WTC11 (cell line): ENCODE measurements around the gene NLRP8. TPM values are rescaled to one million over a fixed set of nuclear protein-coding genes. Genes with fewer than 3 reads are reported as not detected.

ENCODE experiments used
- ATAC-seq: fragments of 200-7000 bp; cut with Tn5 transposase; 2 replicates; pipeline ENCODE4 v1.10.0; 2021; ENCODE audit warnings: mild to moderate bottlenecking, moderate library complexity
- Bru-seq: library from RNA; stranded (reverse); fragments of 400-500 nt; gene quantifications from one replicate; lab custom pipeline; 2021; lab: Mats Ljungman, UMichigan
- CTCF ChIA-PET: fragments of 300-600 bp; sonication (Branson Sonifier 250); formaldehyde crosslinking; loops from one replicate; lab custom pipeline; 2021; ENCODE audit warnings: antibody characterized with exemption; lab: Charles Lee
- POLR2A ChIA-PET: fragments of 350-600 bp; sonication (Branson Sonifier 250); formaldehyde crosslinking; loops from one replicate; lab custom pipeline; 2021; ENCODE audit warnings: antibody characterized with exemption; lab: Charles Lee
- DNase-seq: peaks from one replicate; pipeline ENCODE4 v3.0.0; 2021; ENCODE audit warnings: low spot score
- H3K27ac Mint-ChIP-seq: 2 replicates; pipeline ENCODE4 v1.8.0; 2021; ENCODE audit warnings: mixed read lengths
- H3K27me3 Mint-ChIP-seq: 2 replicates; pipeline ENCODE4 v1.8.0; 2021; ENCODE audit warnings: low read depth, mild to moderate bottlenecking, moderate library complexity, mixed read lengths
- H3K36me3 Mint-ChIP-seq: 2 replicates; pipeline ENCODE4 v1.8.0; 2021; ENCODE audit warnings: mixed read lengths
- H3K4me1 Mint-ChIP-seq: 2 replicates; pipeline ENCODE4 v1.8.0; 2022; ENCODE audit warnings: mixed read lengths
- H3K4me3 Mint-ChIP-seq: 2 replicates; pipeline ENCODE4 v1.8.0; 2021; ENCODE audit warnings: mild to moderate bottlenecking, moderate library complexity, mixed read lengths
- H3K9me3 Mint-ChIP-seq: 2 replicates; pipeline ENCODE4 v1.8.0; 2021; ENCODE audit warnings: mixed read lengths
- GRHL2 ChIP-seq: fragments of 250-450 bp; sonication (Bioruptor Pico); IDR thresholded peaks from 2 replicates; pipeline ENCODE4 v1.8.0; 2022; ENCODE audit warnings: mild to moderate bottlenecking, moderate library complexity; ENCODE audit not compliant: insufficient replicate concordance, severe bottlenecking
- GTF2I ChIP-seq: fragments of 250-450 bp; sonication (Bioruptor Pico); conservative IDR thresholded peaks from 2 replicates; pipeline ENCODE4 v1.4.0; 2021; ENCODE audit warnings: mild to moderate bottlenecking
- PRRX2 ChIP-seq: fragments of 250-450 bp; sonication (Bioruptor Pico); IDR thresholded peaks from 2 replicates; pipeline ENCODE4 v1.8.0; 2021; ENCODE audit warnings: mild to moderate bottlenecking
- TEAD4 ChIP-seq: sonication (generic); formaldehyde crosslinking; IDR thresholded peaks from 2 replicates; pipeline ENCODE4 v1.8.0; 2022; ENCODE audit warnings: mild to moderate bottlenecking, missing genetic modification reagents
- ZNF138 ChIP-seq: sonication (generic); formaldehyde crosslinking; conservative IDR thresholded peaks from 2 replicates; pipeline ENCODE4 v1.8.1; 2022; ENCODE audit warnings: mild to moderate bottlenecking, moderate library complexity, missing genetic modification reagents
- ZNF317 ChIP-seq: sonication (generic); formaldehyde crosslinking; IDR thresholded peaks from 2 replicates; pipeline ENCODE4 v1.8.1; 2023; ENCODE audit warnings: low read depth, mild to moderate bottlenecking, moderate library complexity, missing genetic modification reagents, borderline replicate concordance
- ZNF423 ChIP-seq: fragments of 250-450 bp; sonication (Bioruptor Pico); IDR thresholded peaks from 2 replicates; pipeline ENCODE4 v2.1.2; 2022; ENCODE audit warnings: mild to moderate bottlenecking, moderate library complexity
- long read RNA-seq, 3 experiments: library from RNA in 1 of 3; library from capped mRNA in 1 of 3; library from polyadenylated mRNA in 1 of 3; unstranded in 2 of 3; stranded (forward) in 1 of 3; transcript quantifications; one replicate each; pipeline ENCODE4 v2.0.0, GENCODE V29; 2021
- total RNA-seq: library from RNA; stranded (reverse); gene quantifications from 3 replicates; pipeline ENCODE4 v1.2.3, GENCODE V29; 2021
- TF ChIP-seq, protein P1 (sequence below): sonication (generic); formaldehyde crosslinking; IDR thresholded peaks from 2 replicates; pipeline ENCODE4 v1.8.0; 2022; ENCODE audit warnings: mild to moderate bottlenecking, missing genetic modification reagents
- TF ChIP-seq, protein P2 (sequence below): fragments of 250-450 bp; sonication (Bioruptor Pico); IDR thresholded peaks from 2 replicates; pipeline ENCODE4 v1.8.0; 2021; ENCODE audit warnings: mild to moderate bottlenecking
- TF ChIP-seq, protein P3 (sequence below): sonication (generic); formaldehyde crosslinking; IDR thresholded peaks from 2 replicates; pipeline ENCODE4 v1.8.0; 2022; ENCODE audit warnings: missing genetic modification reagents
- TF ChIP-seq, protein P4 (sequence below): fragments of 250-450 bp; sonication (Bioruptor Pico); IDR thresholded peaks from 2 replicates; pipeline ENCODE4 v1.9.0; 2021; ENCODE audit warnings: mild to moderate bottlenecking
- TF ChIP-seq, protein P5 (sequence below): fragments of 200-600 bp; IDR thresholded peaks from 2 replicates; pipeline ENCODE4 v1.8.0; 2022; ENCODE audit warnings: antibody characterized with exemption
- TF ChIP-seq, protein P6 (sequence below): sonication (generic); formaldehyde crosslinking; IDR thresholded peaks from 2 replicates; pipeline ENCODE4 v1.8.0; 2023; ENCODE audit warnings: missing genetic modification reagents, mild to moderate bottlenecking, borderline replicate concordance
- TF ChIP-seq, protein P7 (sequence below): sonication (generic); formaldehyde crosslinking; IDR thresholded peaks from 2 replicates; pipeline ENCODE4 v1.8.0; 2022; ENCODE audit warnings: mild to moderate bottlenecking, missing genetic modification reagents

The NLRP8 gene
- total RNA-seq (not detected in 3 replicates), Bru-seq, nascent RNA (not detected)
- long read RNA-seq, experiment 1: 0 reads
- long read RNA-seq, experiment 2: 0 reads
- long read RNA-seq, experiment 3: 0 reads

DNA sequence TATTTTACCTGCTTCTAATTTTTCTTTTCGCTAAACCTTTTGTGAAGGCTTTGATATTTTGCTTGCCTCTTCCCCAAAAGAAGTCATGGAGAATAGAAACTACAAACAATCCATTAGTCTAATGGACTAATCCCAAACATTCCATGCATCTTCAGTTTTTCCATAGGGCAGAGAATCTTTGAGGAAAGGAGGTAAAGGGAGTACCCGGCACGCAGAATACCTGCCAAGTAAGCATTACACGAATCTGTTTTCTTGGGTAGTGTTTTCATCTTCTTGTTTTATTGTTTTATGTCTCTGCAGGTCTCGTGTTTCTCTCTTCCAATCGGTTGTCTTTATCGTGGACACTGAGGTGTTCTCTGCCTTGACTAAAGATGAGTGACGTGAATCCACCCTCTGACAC, at the start of gene NLRP8:
TSS of gene NLRP8 (plus strand) at position 301 of the 400 bp plus-strand sequence.
- TF ChIP-seq, protein P1, sequence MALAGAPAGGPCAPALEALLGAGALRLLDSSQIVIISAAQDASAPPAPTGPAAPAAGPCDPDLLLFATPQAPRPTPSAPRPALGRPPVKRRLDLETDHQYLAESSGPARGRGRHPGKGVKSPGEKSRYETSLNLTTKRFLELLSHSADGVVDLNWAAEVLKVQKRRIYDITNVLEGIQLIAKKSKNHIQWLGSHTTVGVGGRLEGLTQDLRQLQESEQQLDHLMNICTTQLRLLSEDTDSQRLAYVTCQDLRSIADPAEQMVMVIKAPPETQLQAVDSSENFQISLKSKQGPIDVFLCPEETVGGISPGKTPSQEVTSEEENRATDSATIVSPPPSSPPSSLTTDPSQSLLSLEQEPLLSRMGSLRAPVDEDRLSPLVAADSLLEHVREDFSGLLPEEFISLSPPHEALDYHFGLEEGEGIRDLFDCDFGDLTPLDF (CRISPR knock-in tag): no peak
- TF ChIP-seq ZNF317 (no peak), GRHL2 (CRISPR knock-in tag) (no peak)
- TF ChIP-seq, protein P2, sequence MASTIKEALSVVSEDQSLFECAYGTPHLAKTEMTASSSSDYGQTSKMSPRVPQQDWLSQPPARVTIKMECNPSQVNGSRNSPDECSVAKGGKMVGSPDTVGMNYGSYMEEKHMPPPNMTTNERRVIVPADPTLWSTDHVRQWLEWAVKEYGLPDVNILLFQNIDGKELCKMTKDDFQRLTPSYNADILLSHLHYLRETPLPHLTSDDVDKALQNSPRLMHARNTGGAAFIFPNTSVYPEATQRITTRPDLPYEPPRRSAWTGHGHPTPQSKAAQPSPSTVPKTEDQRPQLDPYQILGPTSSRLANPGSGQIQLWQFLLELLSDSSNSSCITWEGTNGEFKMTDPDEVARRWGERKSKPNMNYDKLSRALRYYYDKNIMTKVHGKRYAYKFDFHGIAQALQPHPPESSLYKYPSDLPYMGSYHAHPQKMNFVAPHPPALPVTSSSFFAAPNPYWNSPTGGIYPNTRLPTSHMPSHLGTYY (CRISPR knock-in tag): no peak
- TF ChIP-seq, protein P3, sequence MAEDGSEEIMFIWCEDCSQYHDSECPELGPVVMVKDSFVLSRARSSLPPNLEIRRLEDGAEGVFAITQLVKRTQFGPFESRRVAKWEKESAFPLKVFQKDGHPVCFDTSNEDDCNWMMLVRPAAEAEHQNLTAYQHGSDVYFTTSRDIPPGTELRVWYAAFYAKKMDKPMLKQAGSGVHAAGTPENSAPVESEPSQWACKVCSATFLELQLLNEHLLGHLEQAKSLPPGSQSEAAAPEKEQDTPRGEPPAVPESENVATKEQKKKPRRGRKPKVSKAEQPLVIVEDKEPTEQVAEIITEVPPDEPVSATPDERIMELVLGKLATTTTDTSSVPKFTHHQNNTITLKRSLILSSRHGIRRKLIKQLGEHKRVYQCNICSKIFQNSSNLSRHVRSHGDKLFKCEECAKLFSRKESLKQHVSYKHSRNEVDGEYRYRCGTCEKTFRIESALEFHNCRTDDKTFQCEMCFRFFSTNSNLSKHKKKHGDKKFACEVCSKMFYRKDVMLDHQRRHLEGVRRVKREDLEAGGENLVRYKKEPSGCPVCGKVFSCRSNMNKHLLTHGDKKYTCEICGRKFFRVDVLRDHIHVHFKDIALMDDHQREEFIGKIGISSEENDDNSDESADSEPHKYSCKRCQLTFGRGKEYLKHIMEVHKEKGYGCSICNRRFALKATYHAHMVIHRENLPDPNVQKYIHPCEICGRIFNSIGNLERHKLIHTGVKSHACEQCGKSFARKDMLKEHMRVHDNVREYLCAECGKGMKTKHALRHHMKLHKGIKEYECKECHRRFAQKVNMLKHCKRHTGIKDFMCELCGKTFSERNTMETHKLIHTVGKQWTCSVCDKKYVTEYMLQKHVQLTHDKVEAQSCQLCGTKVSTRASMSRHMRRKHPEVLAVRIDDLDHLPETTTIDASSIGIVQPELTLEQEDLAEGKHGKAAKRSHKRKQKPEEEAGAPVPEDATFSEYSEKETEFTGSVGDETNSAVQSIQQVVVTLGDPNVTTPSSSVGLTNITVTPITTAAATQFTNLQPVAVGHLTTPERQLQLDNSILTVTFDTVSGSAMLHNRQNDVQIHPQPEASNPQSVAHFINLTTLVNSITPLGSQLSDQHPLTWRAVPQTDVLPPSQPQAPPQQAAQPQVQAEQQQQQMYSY (CRISPR knock-in tag): no peak
- TF ChIP-seq, protein P4, sequence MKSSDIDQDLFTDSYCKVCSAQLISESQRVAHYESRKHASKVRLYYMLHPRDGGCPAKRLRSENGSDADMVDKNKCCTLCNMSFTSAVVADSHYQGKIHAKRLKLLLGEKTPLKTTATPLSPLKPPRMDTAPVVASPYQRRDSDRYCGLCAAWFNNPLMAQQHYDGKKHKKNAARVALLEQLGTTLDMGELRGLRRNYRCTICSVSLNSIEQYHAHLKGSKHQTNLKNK (CRISPR knock-in tag): no peak
- Mint-ChIP-seq H3K27me3 (peaks cover 9% of the 10 kb centered on the region), H3K36me3 (peaks cover 52% of the 10 kb centered on the region), H3K27ac (no peak within 1 kb of the TSS), H3K9me3 (peaks cover 65% of the 10 kb centered on the region), H3K4me3 (no peak within 1 kb of the TSS), H3K4me1 (no peaks in the 10 kb centered on the region)
- ATAC-seq: no peak
- ChIA-PET CTCF (no interaction called here), POLR2A (no interaction called here)
- no peak for DNase-seq

DNA sequence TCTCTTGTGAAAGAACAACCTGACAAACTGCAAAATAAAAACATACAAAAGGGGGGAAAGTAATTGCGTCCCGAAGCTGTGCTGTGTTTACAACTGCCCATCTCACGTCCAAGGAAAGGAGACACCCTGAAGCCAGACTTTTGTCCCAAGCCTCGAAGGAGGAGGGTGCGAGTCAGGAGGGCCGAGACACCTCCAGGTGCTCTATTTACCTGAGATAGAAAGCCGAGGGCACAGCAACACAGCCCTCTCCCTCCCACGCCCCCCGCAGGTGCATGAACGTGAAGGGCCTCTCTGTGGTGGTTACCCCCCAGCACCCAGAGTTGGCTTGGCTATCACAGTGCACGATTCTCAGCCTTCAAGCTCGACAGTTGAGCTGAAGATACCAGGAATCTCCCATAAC, 48.7 kb upstream of the NLRP8 start:
- no peak overlapping the region for H3K27ac Mint-ChIP-seq
- H3K4me3 Mint-ChIP-seq: no peak overlapping the region
- TF ChIP-seq, protein P5, sequence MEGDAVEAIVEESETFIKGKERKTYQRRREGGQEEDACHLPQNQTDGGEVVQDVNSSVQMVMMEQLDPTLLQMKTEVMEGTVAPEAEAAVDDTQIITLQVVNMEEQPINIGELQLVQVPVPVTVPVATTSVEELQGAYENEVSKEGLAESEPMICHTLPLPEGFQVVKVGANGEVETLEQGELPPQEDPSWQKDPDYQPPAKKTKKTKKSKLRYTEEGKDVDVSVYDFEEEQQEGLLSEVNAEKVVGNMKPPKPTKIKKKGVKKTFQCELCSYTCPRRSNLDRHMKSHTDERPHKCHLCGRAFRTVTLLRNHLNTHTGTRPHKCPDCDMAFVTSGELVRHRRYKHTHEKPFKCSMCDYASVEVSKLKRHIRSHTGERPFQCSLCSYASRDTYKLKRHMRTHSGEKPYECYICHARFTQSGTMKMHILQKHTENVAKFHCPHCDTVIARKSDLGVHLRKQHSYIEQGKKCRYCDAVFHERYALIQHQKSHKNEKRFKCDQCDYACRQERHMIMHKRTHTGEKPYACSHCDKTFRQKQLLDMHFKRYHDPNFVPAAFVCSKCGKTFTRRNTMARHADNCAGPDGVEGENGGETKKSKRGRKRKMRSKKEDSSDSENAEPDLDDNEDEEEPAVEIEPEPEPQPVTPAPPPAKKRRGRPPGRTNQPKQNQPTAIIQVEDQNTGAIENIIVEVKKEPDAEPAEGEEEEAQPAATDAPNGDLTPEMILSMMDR: no peak
- no peak for TF ChIP-seq ZNF138 (CRISPR knock-in tag)
- TF ChIP-seq GTF2I: no peak
- TF ChIP-seq PRRX2: no peak
- peaks cover 73% of the 10 kb centered on the region for H3K9me3 Mint-ChIP-seq
- no peak for DNase-seq
- no peaks in the 10 kb centered on the region for H3K4me1 Mint-ChIP-seq
- ChIA-PET CTCF (no interaction called here), POLR2A (no interaction called here)
- H3K27me3 Mint-ChIP-seq: peaks cover 30% of the 10 kb centered on the region
- ATAC-seq: no peak
- peaks cover 60% of the 10 kb centered on the region for H3K36me3 Mint-ChIP-seq

DNA sequence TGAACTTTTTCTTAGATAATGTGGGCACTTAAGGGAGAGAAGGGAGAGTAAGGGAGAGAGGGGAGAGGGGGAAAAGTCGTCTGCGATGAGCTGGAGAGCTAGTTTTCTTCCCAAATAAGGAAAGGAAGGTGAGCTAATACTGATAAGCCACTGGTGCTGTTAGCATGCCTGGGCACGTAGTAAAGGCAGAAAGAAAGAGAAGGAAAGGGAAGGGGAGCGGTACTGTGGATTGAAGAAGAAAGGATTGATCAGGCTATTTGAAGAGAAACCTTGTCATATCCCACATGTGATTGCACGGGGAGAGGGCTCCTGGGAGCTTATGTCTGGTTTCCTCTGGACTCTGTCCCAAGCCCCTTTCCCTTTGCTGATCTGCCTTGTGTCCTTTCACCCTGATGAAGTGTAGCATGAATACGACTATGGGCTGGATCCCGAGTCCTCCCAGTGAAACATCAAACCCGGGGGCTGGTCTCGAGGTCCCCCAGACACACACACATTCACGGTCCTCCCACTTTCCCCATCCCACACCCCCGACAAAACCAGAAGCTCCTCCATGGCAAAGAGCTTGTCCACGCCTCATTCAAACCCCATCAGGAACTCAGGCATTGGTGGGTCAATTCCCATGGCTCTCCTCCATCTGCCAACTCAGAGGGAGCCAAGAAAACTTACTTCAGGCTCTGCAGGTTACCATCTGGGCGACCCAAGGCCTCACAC, 46.1 kb upstream of the NLRP8 start:
- POLR2A ChIA-PET: no interaction called here
- no peaks in the 10 kb centered on the region for H3K4me1 Mint-ChIP-seq
- TF ChIP-seq, protein P6, sequence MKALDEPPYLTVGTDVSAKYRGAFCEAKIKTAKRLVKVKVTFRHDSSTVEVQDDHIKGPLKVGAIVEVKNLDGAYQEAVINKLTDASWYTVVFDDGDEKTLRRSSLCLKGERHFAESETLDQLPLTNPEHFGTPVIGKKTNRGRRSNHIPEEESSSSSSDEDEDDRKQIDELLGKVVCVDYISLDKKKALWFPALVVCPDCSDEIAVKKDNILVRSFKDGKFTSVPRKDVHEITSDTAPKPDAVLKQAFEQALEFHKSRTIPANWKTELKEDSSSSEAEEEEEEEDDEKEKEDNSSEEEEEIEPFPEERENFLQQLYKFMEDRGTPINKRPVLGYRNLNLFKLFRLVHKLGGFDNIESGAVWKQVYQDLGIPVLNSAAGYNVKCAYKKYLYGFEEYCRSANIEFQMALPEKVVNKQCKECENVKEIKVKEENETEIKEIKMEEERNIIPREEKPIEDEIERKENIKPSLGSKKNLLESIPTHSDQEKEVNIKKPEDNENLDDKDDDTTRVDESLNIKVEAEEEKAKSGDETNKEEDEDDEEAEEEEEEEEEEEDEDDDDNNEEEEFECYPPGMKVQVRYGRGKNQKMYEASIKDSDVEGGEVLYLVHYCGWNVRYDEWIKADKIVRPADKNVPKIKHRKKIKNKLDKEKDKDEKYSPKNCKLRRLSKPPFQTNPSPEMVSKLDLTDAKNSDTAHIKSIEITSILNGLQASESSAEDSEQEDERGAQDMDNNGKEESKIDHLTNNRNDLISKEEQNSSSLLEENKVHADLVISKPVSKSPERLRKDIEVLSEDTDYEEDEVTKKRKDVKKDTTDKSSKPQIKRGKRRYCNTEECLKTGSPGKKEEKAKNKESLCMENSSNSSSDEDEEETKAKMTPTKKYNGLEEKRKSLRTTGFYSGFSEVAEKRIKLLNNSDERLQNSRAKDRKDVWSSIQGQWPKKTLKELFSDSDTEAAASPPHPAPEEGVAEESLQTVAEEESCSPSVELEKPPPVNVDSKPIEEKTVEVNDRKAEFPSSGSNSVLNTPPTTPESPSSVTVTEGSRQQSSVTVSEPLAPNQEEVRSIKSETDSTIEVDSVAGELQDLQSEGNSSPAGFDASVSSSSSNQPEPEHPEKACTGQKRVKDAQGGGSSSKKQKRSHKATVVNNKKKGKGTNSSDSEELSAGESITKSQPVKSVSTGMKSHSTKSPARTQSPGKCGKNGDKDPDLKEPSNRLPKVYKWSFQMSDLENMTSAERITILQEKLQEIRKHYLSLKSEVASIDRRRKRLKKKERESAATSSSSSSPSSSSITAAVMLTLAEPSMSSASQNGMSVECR (CRISPR knock-in tag): no peak
- TF ChIP-seq, protein P7, sequence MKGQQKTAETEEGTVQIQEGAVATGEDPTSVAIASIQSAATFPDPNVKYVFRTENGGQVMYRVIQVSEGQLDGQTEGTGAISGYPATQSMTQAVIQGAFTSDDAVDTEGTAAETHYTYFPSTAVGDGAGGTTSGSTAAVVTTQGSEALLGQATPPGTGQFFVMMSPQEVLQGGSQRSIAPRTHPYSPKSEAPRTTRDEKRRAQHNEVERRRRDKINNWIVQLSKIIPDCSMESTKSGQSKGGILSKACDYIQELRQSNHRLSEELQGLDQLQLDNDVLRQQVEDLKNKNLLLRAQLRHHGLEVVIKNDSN (CRISPR knock-in tag): no peak
- TF ChIP-seq TEAD4 (CRISPR knock-in tag) (no peak), ZNF423 (CRISPR knock-in tag) (no peak)
- DNase-seq (no peak), ATAC-seq (no peak)
- H3K27me3 Mint-ChIP-seq: peaks cover 20% of the 10 kb centered on the region
- peaks cover 62% of the 10 kb centered on the region for H3K36me3 Mint-ChIP-seq
- no peak overlapping the region for H3K4me3 Mint-ChIP-seq
- no peak overlapping the region for H3K27ac Mint-ChIP-seq
- peaks cover 77% of the 10 kb centered on the region for H3K9me3 Mint-ChIP-seq
- CTCF ChIA-PET: no interaction called here
